ENCODE measurements around the gene TRANK1.

TRANK1 gene

DNA sequence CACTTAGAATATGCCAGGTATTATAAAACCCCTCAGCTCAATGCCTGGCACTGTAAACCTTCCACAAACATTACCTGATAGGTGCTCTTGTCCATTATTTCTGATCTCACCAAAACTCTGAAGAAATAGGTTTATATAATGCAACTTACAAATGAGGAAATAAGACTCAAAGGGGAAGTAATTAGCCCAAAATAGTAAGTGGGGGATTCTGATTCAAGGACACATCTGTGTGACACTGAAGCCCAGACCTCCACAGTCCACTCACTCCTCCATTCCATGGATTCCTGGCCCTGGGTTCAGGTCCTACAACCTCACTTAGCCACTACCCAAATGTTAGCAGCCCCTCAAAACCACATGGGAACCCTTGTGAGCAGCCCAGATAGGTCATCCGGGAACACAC is 49.9 kb downstream of the TRANK1 start:
- TF ChIP-seq EZH2phosphoT487 (IDR thresholded peaks at IDR 0.05; ENCODE audit: low read length) (no peak), CTCF (IDR thresholded peaks at IDR 0.05; ENCODE audit: low read length) (no peak), EZH2 (optimal IDR thresholded peaks at IDR 0.05; ENCODE audit: low read depth, low read length) (no peak)
- Histone ChIP-seq H3K4me2 (ENCODE audit: low read depth, low read length) (no peak overlapping the region), H3K79me2 (ENCODE audit: low read length) (no peaks in the 10 kb centered on the region), H3K36me3 (replicated peaks; ENCODE audit: insufficient read depth, low read length) (no peaks in the 10 kb centered on the region), H3K4me3 (ENCODE audit: low read length) (no peak overlapping the region), H3K9me3 (replicated peaks; ENCODE audit: insufficient read depth, low read length) (no peaks in the 10 kb centered on the region), H3K9me2 (replicated peaks; ENCODE audit: insufficient read depth, low read length) (no peaks in the 10 kb centered on the region), H3F3A (ENCODE audit: insufficient read depth, low read length) (no peaks in the 10 kb centered on the region), H3K9ac (ENCODE audit: low read length) (no peak overlapping the region), H3K27ac (ENCODE audit: low read length) (no peak overlapping the region), H3K27me3 (replicated peaks; ENCODE audit: insufficient read depth, low read length) (no peaks in the 10 kb centered on the region), H3K4me1 (ENCODE audit: low read length) (peaks cover 7% of the 10 kb centered on the region; the same call in 1 of the 2 replicates), H4K20me1 (ENCODE audit: insufficient read depth, low read length) (no peaks in the 10 kb centered on the region), H2AFZ (ENCODE audit: low read length) (no peak overlapping the region)
- DNase-seq, result no peak

DNA sequence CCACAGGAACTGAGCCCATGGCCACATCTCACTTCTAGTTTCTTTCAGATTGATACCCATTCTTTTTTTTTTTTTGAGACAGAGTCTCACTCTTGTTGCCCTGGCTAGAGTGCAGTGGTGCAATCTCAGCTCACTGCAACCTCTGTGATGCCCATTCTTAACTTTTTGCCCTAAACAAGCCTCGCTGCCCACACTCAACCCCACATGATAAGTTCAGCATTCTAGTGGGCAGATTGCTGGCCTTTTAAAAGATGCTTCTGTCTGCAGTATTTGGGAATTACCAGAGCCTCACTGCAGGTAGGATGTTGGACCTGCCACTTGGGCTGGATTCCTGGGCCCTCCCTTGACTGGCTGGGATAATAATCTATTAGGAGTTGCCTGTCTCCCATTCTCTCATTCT is 51.0 kb downstream of the TRANK1 start:
- H3F3A ChIP-seq (ENCODE audit: insufficient read depth, low read length), result no peaks in the 10 kb centered on the region
- H3K9me3 ChIP-seq (replicated peaks; ENCODE audit: insufficient read depth, low read length), result no peaks in the 10 kb centered on the region
- H3K27ac ChIP-seq (ENCODE audit: low read length), result no peak overlapping the region
- peaks cover 7% of the 10 kb centered on the region; the same call in 1 of the 2 replicates for H3K4me1 ChIP-seq (ENCODE audit: low read length)
- H2AFZ ChIP-seq (ENCODE audit: low read length), result no peak overlapping the region
- no peaks in the 10 kb centered on the region for H4K20me1 ChIP-seq (ENCODE audit: insufficient read depth, low read length)
- no peaks in the 10 kb centered on the region for H3K36me3 ChIP-seq (replicated peaks; ENCODE audit: insufficient read depth, low read length)
- H3K79me2 ChIP-seq (ENCODE audit: low read length), result no peaks in the 10 kb centered on the region
- H3K27me3 ChIP-seq (replicated peaks; ENCODE audit: insufficient read depth, low read length), result no peaks in the 10 kb centered on the region
- DNase-seq, result no peak
- H3K4me2 ChIP-seq (ENCODE audit: low read depth, low read length), result no peak overlapping the region
- H3K4me3 ChIP-seq (ENCODE audit: low read length), result no peak overlapping the region
- no peak overlapping the region for H3K9ac ChIP-seq (ENCODE audit: low read length)
- no peaks in the 10 kb centered on the region for H3K9me2 ChIP-seq (replicated peaks; ENCODE audit: insufficient read depth, low read length)
- TF ChIP-seq EZH2 (optimal IDR thresholded peaks at IDR 0.05; ENCODE audit: low read depth, low read length), result no peak
- no peak for TF ChIP-seq CTCF (IDR thresholded peaks at IDR 0.05; ENCODE audit: low read length)
- TF ChIP-seq EZH2phosphoT487 (IDR thresholded peaks at IDR 0.05; ENCODE audit: low read length), result no peak

DNA sequence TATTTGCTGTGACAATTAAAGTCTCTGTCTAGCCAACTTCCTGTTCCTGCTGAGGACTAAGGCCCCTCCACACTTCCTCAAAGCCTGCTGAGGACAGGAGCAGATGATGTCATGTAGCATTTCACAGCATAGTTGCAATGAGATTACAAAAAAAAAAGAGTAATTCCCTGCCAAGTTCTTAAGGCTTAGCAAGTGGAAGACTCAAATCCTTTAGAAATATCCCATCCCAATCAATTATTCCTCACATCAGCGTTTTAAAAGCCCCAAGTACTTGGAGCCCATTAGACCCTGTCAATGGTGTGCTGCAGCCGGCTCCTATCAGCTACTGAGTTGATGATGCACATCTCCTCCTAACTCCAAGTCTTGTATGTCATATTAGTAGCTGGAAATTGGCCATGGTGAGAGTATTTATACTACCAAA is 51.7 kb downstream of the TRANK1 start:
- TF ChIP-seq EZH2phosphoT487 (IDR thresholded peaks at IDR 0.05; ENCODE audit: low read length) (no peak), CTCF (IDR thresholded peaks at IDR 0.05; ENCODE audit: low read length) (no peak), EZH2 (optimal IDR thresholded peaks at IDR 0.05; ENCODE audit: low read depth, low read length) (no peak)
- no peak overlapping the region for H3K9ac ChIP-seq (ENCODE audit: low read length)
- no peak overlapping the region for H3K4me2 ChIP-seq (ENCODE audit: low read depth, low read length)

More for the DNA sequence above, 51.7 kb downstream of the TRANK1 start:
- no peaks in the 10 kb centered on the region for H4K20me1 ChIP-seq (ENCODE audit: insufficient read depth, low read length)
- H3K4me1 ChIP-seq (ENCODE audit: low read length), result peaks cover 7% of the 10 kb centered on the region; the same call in 1 of the 2 replicates
- no peaks in the 10 kb centered on the region for H3F3A ChIP-seq (ENCODE audit: insufficient read depth, low read length)
- no peaks in the 10 kb centered on the region for H3K9me2 ChIP-seq (replicated peaks; ENCODE audit: insufficient read depth, low read length)
- no peak overlapping the region for H3K27ac ChIP-seq (ENCODE audit: low read length)
- no peaks in the 10 kb centered on the region for H3K79me2 ChIP-seq (ENCODE audit: low read length)
- H2AFZ ChIP-seq (ENCODE audit: low read length), result no peak overlapping the region
- H3K27me3 ChIP-seq (replicated peaks; ENCODE audit: insufficient read depth, low read length), result no peaks in the 10 kb centered on the region
- no peak for DNase-seq
- no peaks in the 10 kb centered on the region for H3K36me3 ChIP-seq (replicated peaks; ENCODE audit: insufficient read depth, low read length)
- H3K9me3 ChIP-seq (replicated peaks; ENCODE audit: insufficient read depth, low read length), result no peaks in the 10 kb centered on the region
- H3K4me3 ChIP-seq (ENCODE audit: low read length), result no peak overlapping the region

Measured in MM.1S (cell line).